Hippocampal formation (tissue), 2 donors: Measurements from ENCODE around the gene FHL2.

ENCODE experiments used
- DNase-seq, 2 donors: peaks; one replicate each; lab custom pipeline; 2025; lab: John Stamatoyannopoulos, UW

The FHL2 gene

DNA sequence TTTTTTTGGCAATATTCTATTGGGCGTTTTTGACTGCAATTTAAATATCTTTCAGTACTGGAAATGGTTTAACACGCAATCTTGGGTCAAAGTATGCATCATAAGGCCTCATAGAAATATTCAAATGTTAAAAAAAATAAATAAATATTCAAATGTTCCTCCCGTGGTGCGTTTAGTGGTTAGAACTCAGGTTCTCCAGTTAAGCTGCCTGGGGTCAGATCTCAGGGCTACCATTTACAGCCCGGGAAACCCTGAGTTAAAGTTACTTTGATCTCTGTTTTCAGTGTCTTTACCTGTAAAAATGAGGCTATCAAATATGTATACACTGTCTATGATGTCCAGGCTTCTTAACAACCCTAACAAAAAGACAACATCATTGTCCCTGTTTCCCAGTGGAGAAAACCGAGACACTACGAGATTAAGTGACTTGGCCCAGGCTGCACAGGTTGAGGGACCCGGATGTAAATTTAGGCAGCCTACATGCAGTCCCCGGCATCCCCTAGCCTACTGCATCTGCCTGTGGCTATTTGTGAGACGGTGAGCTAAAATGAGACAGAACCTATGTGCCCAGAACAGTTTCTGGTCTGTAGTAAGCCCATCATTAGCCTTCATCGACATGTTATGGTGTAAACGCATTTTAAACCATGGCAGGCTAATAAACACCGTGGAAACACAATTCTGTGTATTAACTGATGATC lies 1.7 kb downstream of the FHL2 start:
- DNase-seq = no peak

DNA sequence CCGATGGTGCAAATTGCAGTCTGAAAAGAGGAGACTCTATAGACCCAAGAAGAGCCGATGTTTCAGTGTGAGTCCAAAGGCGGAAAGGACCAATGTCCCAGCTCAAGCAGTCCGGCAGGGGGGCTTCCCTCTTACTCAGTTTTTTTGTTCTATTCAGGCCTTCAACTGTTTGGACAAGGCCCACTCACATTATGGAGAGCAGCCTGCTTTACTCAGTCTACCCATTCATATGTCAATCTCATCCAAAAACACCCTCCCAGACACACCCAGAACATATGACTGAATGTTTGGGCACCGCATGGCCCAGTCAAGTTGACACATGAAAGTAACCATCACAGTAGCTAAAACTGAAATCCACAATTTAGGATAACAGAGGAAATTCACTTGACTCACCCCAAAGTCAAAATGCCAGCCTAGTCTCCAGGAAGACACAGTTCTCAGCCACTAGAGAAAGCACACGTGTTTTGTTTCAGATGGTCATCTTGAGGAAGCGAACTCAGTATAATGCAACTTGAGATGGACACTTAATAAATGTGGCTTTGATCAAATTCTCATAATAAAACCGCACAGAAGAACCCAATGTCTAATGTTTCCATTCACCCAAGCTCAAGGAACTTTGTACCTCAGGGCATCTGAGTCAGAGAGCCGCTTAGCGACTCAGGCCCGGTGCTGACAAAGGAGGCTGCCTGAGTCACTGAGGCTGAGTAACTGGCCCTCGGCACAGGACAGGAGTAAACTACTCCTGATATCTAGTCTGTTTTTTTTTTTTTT lies 2.4 kb downstream of the FHL2 start:
- no peak for DNase-seq

DNA sequence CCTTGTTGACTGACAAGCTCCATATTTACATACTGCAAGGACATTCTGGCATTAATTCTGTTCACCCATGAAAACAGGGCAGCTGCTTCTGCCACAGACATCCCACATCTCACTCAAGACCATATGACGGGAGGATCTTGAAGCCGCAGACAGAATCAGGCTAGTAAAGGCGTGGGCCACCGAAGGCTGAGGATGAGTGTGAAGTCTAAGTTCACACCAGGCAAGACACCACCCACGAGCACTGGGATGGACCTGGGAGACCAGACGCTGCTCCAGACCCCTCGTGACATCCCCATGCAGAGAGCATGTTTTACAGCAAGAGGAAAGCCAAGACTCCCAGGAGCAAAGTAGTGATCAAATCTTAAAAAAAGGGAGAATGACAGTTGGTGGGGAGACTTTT lies 3.2 kb downstream of the FHL2 start:
- DNase-seq = no peak

DNA sequence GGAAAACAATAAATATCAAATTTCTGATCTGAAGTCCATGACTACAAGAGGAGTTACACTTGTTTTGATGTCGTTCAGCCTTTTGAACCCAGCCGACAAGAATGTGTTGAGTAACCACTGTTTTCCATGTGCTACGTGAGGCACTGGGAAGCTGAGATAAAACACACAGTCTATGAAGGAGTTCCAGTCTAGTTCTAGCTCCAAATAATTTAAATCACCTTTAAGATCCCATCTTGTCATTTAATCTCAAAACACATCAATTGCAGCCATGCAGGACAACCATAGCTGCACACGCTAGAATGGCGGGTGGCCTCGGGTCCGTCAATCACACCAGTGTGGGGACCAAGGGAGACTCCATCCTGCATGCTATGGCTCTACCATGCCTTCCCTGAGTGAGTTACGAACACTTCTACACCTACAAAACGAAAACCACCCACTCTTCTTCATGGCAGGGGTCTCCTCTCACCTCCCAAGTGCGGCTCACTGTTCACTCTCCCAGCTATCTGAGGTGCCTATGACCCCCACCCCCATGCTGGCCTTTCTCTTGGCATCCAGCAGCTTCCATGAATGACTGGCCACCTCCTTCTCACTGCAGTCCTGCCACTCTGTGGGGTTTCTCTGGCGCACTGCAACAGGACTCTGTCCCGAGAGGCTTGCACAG lies 3.8 kb downstream of the FHL2 start:
- no peak for DNase-seq

DNA sequence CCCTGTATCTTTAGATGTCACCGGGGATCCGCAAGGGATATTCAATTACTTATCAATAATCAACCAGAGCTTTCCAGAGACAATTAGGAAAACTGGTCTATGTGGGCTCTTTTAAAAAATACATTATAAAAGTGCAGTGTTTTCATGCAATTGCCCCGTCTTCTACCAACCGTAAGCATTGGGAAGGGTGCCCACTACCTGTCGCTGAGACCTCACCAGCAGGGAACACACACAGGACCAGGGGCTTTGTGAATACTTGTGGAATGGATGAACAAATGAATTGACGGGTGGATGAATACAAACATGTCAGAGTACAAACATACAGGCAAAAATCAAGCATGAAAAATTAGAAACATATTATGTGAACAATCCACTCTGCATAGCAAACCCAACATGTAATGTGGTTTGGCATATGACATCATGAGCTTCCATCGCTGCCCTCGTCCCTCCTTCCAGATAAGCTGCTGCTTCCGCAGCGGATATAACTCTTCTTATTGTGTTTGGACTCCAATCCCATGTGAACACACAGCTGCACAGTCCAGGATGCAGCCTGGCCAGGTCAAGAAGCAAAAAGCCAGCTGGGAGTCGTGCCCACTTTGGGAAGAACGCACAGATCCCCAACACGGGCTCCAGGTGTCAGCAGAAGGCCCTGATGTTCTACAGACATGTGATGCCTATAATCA lies 5.3 kb downstream of the FHL2 start:
- DNase-seq = no peak

DNA sequence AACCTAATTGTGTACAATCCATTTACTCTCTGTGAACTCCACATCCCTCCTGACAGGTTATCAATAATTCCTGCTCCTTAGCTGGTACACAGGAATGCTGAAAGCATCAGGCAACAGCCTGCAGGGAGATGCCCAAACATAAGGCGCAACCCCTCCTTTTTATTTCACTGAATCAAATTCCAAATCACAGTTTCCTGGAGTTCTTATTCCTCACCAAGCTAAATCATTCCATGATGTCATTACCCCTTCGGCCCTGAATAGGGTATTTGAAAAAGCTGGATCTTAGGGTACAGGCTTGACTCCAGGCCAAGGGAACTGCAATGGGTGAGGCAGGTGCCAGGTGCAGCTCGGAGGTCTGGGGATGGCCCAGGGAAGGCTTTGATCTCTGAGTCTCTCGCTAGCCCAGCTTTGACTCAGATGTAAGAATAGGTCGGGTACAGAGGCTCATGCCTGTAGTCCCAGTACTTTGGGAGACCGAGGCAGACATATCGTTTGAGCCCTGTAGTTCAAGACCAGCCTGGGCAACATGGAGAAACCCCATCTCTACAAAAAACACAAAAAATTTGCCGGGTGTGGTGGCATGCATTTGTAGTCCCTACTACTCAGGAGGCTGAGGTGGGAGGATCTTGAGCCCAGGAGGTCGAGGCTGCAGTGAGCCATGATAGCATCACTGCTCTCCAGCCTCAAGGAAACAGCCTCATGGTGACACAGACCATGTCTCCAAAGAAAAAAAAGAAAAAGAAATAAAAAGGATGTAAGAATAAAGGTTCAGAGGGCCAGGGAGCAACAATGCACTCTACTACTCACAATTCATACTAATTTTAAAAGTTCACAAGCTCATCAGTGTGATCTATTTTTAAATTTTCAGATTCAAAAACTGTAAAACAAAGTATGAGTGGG lies 6.8 kb downstream of the FHL2 start:
- no peak for DNase-seq

DNA sequence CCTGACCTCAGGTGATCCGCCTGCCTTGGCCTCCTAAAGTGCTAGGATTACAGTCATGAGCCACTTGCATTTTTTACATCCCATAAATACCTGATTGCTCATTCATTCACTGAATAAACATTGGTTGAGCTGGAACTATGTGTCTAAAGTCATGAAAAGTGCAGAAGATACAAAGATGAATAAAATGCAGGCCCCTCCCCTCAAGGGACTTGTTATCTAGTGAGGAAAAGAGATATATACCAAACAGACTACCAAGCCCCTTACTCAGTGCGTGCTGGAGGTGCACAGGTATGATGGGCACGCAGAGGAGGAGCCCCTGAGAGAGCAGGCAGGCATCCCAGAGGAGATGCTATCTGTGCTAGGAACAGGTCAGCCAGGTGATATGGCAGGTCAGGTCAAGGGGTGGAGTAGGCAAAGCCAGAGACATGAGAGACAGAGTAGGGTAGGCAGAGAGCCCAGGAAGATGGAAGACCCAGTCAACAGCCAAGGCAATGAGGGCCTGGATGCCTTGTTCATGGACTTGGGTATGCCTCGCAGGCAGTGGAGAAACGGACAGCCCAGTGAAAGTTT lies 7.7 kb downstream of the FHL2 start:
- no peak for DNase-seq

DNA sequence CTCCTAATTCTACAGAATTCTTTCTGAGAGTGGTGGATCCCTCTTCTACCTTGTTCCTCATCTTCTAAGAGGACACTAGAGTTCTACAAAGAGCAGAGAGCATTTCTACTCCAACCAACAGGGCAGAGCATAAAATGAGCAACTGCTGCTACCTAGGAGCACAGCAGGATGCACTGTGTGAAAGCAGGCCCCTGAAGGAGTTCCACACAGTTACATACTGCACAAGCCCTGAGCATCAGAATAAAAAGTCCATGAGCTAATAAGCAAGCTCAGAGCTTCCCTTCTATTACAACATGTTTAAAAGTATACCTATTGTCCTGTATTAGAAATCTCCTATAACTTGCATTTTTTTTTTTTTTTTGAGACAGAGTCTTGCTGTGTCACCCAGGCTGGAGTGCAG lies 8.4 kb downstream of the FHL2 start:
- DNase-seq = no peak

DNA sequence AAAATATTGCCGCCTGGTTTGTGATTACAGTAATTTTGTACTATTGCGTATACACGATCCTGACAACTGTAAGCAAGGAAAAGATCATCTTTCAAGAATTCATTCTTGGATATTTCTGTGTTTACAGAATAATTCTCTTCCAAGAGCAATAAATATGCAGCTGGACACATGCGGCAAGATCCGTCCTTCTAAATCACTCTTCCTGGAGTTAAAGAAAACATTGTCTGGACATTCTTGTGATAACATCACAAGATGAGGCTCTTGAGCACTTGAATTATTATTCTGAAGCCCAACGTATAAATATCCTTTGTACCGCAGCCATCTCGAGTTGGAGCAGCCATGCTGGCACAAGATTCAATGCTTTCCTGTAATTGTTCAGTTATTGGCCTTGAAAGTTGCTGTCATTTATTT lies 9.9 kb downstream of the FHL2 start:
- no peak for DNase-seq

DNA sequence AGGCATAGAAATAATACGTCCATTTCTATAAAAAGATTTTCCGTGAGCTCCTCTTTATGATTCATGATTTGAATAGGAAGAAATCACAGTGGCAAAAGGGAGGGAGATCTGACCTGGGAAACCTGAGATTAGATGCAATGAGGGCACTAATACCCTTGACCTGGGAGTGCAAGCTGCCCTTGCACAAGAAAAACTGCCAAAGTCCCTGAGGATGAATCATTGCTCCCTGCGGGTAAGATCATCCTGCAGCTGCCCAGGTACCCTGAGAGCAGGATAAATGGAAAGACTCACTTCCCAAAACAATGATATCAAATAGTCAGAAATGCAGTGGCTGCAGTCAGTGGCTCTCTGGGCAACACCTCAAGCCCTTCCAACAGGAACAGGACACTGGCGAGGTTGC lies 11.6 kb downstream of the FHL2 start:
- DNase-seq = no peak

DNA sequence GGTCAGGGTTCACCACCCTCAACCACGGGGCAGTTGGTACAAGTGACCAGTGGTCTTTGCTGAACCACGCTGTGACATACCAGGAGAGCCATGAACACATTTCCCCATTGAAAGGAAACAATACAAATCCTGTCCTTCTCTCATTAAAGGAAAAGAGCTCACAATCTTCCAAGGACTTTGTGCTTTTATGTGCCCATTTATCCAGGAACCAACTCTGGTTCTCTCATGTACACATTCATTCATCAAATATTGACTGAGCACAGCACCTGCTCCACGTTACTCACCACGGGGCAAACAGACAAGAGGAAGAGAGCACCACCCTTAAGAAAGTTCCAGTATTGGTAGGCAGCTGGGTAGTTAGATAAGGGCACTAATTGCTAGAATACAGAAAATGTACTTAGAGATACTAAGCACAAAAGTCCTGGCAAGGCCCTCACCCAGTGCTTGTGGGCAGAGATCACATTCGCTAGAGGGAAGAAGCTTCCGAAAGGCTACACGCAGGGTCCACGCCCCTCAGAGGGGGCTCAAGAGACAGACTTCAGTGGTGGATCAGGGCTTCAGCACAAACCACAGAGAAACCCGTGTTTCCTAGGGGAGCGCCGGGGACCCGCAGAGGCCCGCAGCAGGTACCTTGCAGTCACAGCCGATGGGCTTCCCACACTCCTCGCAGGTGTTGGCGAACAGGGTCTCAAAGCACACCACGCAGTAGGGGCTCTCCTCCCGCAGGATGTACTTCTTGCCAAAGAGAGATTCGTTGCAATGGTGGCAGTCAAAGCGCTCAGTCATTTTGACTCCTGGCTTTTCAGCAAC lies 12.9 kb downstream of the FHL2 start:
- no peak for DNase-seq

DNA sequence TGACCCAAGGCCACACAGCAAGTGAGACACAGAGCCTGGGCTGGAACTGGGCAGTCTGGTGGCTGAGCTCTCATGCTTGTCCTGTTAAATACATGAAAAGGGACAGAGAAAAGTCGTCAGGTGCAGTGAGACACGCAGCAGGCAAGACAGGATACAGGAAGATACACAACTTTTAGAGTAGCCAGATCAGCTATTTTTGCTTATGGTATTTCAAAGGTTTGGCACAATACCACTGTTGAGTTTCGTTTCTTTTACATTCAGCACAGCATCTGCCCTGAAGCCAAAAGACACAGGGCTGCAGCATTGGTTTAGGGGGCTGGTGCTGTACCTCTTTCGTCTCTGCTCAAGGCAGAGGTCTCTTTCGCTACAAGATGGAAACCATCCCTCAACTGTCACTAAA lies 14.0 kb downstream of the FHL2 start:
- no peak for DNase-seq

DNA sequence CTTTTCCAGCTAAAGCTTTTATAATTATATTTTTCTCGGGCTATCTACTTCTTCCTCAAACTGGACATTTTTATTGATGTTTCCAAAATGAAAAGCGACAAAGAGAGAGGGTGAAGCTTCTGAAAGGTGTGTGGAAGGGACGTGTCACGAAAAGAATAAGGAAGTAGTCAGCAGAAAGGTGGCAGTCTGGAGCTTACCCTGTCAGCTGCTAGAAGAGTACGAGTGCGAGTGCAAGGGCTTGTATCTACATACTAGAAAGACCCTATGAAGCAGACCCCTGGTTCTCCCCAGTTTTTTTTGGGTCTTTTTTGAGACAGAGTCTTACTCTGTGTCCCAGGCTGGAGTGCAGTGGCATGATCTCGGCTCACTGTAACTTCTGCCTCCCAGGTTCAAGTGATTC lies 14.6 kb downstream of the FHL2 start:
- DNase-seq = no peak

DNA sequence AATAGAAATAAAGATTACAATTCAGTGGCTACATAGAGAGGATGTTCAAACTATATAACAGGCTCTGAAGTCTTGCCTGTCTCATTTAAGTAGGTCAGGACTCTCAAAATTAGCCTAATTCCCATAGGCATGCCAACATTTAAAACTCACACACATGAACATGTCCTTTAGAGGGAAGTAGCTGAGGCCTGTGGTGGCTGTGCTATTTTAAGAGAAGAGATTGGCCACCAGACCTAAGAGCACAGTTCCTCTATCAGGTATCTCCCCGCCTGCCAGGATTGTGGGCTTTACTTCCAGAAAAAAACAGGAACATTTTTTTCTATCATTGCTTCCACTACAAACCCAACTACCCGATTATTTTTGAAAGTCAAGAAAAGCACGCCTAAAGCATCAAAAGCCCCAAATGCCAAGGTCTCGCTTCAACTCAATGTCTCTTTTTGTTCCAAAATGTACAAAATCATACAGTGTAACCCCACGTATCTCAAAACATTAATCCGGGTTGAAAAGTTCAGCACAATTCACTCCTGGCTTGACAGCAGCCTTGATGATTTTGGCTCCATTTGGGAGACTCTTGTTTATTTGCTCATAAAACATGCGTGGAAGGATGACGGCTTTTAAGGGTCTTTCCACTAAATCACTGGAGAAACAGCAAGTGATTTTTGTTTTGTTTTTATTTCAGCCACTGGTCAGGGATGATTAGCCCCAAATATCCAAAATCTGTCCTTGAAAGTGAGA lies 15.3 kb downstream of the FHL2 start:
- no peak for DNase-seq

DNA sequence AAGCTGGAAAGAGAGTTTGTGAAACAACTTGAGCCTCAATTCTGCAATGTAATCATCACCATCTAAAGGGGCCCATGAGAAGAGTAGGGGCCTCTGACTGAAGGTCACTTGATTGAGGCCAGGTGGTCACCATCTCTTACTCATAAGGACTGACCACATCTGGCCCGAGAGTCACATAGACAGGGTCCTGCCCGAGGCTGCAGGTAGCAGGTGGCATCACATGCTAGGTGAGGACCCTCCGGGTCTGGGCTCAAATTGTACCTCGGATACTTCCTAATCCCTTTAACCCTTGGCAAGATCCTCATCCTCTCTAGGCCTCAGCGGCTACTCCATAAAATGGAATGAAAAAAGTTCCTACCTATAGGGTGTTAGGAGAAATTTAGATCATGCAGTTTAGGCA lies 16.7 kb downstream of the FHL2 start:
- DNase-seq = no peak

DNA sequence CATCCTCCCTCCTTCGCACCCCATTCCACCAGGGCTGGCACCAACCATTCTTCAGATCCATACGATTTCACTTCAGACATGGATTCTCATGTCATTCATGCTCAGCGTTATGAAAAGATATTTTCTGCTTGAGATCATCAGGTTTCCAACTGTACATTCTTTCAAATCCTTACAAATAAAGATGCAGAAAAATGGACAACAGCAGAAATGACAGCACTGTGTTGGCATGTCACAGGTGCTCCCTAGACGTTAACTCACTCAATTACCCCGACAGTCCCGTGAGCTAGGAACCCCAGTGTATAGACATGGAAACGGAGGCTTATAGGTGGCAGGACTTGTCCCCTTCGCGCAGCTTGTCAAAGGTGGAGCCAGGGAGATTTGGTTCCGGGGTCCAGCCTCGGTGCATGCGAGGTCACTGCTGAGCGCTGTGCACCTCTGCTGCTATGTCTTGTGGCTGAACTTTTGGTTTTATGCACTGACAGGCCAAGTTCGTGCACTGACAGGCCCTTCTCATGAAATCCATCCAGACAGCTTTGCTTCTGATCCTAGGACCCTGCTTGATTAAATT lies 17.7 kb downstream of the FHL2 start:
- DNase-seq = no peak

DNA sequence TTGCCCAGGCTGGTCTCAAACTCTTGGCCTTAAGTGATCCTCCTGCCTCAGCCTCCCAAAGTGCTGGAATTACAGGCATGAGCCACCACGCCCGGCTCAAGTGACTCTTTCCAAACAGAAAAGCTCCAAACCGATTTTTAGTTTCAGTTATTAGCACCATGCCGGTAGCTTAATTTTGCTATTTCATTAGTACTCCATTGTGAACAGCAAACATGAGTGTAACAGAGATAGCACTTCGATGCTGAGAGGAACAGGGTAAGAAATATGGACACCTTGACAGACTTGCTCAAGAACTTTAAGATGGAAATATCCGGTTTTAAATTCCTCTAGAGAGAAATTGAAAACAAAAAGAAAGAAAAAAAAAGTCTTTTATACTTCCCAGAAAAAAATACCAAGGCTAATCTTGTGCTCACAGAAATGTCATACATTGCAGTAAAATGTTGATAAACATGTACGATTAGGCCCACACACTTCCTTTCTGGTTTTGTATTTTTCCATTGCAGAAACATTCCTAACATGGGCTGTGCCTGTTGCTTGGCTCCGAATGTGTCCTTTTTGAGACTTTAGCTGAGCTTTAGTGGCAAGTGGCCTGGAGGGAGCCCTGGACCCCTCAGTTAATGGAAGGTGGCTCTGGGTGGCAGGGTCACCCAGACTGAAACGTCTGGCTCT lies 18.3 kb downstream of the FHL2 start:
- DNase-seq = no peak

DNA sequence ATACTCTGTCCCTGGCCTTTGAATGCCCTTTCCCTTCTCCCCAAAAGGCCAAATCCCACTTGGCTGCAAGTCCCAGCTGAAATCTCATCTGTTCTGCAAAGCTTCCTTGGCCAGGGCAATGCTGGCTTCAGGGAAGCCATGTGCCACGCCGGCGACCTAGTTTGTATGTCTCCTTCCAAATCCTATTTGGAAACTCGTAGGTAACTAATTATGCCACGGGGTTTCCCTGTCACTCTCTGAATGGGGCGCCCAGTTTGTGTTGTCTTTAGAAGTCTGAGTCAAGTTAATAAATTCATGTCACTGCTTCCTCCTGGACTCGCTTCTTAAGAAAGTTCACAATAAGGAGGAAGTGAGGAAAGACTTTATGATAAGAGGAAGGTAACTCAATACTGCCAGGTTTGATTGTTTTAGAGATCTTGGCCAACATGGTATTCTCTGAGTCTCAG lies 19.1 kb downstream of the FHL2 start:
- no peak for DNase-seq

DNA sequence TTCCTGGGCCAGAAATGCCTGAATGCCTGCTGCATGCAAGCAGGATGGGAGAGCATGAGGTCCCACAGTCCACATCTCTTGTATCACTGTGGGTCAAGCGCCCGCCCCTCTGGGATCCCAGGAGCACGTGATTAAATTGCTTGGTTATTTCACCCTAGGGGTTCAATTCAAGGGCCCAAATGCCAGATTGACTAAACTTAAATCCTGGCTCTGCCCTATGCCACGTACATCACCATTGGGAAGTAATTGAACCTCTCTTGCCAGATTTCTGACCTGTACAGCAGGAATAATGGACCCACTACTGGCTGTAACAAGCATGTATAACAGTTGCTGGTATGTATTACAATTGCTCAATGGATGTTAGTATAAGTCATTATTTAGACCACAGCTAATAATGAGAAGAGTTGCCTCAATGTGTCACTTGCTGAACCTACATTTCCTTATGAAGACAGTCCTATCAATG lies 19.9 kb downstream of the FHL2 start:
- DNase-seq = no peak
